Spleen (tissue), 13 donors: ENCODE results near the gene DUSP6. TPM values are rescaled to one million over a fixed set of nuclear protein-coding genes. Genes with fewer than 3 reads are reported as not detected.

Source experiments
- DNase-seq: peaks from one replicate; pipeline ENCODE4 v3.0.0-alpha.2; 2020
- H3K27ac ChIP-seq, 8 donors: fragments of 200-600 bp; sonication (generic) in 7 of 8; 1 replicate in 4 of 8; 2 replicates in 4 of 8; pipeline versions ENCODE4 v1.5.0 to v1.8.0; 2016 to 2021; ENCODE audit warnings: inconsistent platforms in 4 of 8, mild to moderate bottlenecking in 4 of 8, moderate library complexity in 1 of 8
- H3K27me3 ChIP-seq, 7 donors: fragments of 200-600 bp; sonication (generic) in 6 of 7; replicated peaks in 1 of 7; 1 replicate in 4 of 7; 2 replicates in 3 of 7; pipeline versions ENCODE4 v1.5.0 to v1.8.0; 2016 to 2021; ENCODE audit warnings: inconsistent platforms in 3 of 7, mild to moderate bottlenecking in 1 of 7
- H3K36me3 ChIP-seq, 6 donors: fragments of 200-600 bp; sonication (generic) in 5 of 6; 1 replicate in 4 of 6; 2 replicates in 2 of 6; pipeline versions ENCODE4 v1.5.0 to v1.8.0; 2016 to 2021; ENCODE audit warnings: inconsistent platforms in 2 of 6
- H3K4me1 ChIP-seq, 6 donors: fragments of 200-600 bp; sonication (generic) in 5 of 6; 1 replicate in 3 of 6; 2 replicates in 3 of 6; pipeline versions ENCODE4 v1.5.0 to v1.8.0; 2016 to 2021; ENCODE audit warnings: inconsistent platforms in 3 of 6
- H3K4me3 ChIP-seq, 8 donors: fragments of 200-600 bp; sonication (generic) in 7 of 8; 1 replicate in 4 of 8; 2 replicates in 4 of 8; pipeline versions ENCODE4 v1.5.0 to v1.8.0; 2016 to 2021; ENCODE audit warnings: inconsistent platforms in 4 of 8, mild to moderate bottlenecking in 4 of 8, moderate library complexity in 2 of 8
- H3K9me3 ChIP-seq, 8 donors: fragments of 200-600 bp; sonication (generic) in 7 of 8; 1 replicate in 4 of 8; 2 replicates in 4 of 8; pipeline versions ENCODE4 v1.5.0 to v1.8.0; 2016 to 2021; ENCODE audit warnings: inconsistent platforms in 4 of 8
- POLR2A ChIP-seq, 3 donors: fragments of 450-650 bp; IDR thresholded peaks; one replicate each; pipeline ENCODE4 v1.5.1; 2017; ENCODE audit warnings: antibody characterized with exemption in 3 of 3, mild to moderate bottlenecking in 1 of 3
- POLR2AphosphoS5 ChIP-seq, 3 donors: sonication (generic); formaldehyde crosslinking; IDR thresholded peaks; one replicate each; pipeline ENCODE4 v1.5.1; 2017; ENCODE audit warnings: antibody characterized with exemption in 3 of 3
- WGBS, 5 donors: extraction: QIAGEN DNeasy Blood & Tissue Kit in 3 of 5; methylation state at CpG; one replicate each; pipeline versions ENCODE4 v1.1.5 to v1.1.7; 2013 to 2018; 5-methylcytosine and 5-hydroxymethylcytosine counted together
- intact Hi-C: fragments of 100-400 bp; cut with DNase I; formaldehyde crosslinking; loops from one replicate; pipeline ENCODE4 v1.15.0; 2023; ENCODE audit warnings: low total_unique reads
- long read RNA-seq, 2 donors: transcript quantifications; one replicate each; lab custom pipeline, GENCODE V29; 2026
- polyA plus RNA-seq, 3 donors: library from polyadenylated mRNA; stranded (reverse); fragments of 200-250 nt; gene quantifications; one replicate each; pipeline ENCODE4 v1.2.1, GENCODE V29; 2013
- total RNA-seq, 7 donors: library from RNA; depleted of rRNA in 3 of 7; stranded (reverse); fragments of >200 nt in 3 of 7; fragmentation: NEBNext Ultra II Directional in 4 of 7; extraction: Animal tissue kit (Norgen Biotek cat#: 25700) in 4 of 7; gene quantifications; one replicate each; pipeline versions ENCODE4 v1.1.0 to v1.2.1, GENCODE V29; 2016 to 2021
- TF ChIP-seq, protein P1 (sequence below), 11 experiments: fragments of 200-600 bp in 7 of 11; fragments of 450-650 bp in 4 of 11; sonication (generic) in 4 of 11; IDR thresholded peaks in 8 of 11; conservative IDR thresholded peaks in 3 of 11; 1 replicate in 7 of 11; 2 replicates in 4 of 11; pipeline versions ENCODE4 v1.4.0 to v1.8.0; 2016 to 2021; ENCODE audit warnings: antibody characterized with exemption in 11 of 11, inconsistent platforms in 4 of 11, mild to moderate bottlenecking in 1 of 11
- donor health status: healthy with polysubstance abuse.
- donor health status: DM: no; HTN: no; CAD: no; lungs with moderate emphysema.
- donor health status: DM: no; HTN: no; CAD: no.
- donor health status: Bipolar disorder and iron deficiency.
- donor health status: healthy.
- donor health status: DM: no; HTN: no; CAD: no.
- donor health status: DM: yes; HTN: yes; CAD: no.

The DUSP6 gene, protein sequence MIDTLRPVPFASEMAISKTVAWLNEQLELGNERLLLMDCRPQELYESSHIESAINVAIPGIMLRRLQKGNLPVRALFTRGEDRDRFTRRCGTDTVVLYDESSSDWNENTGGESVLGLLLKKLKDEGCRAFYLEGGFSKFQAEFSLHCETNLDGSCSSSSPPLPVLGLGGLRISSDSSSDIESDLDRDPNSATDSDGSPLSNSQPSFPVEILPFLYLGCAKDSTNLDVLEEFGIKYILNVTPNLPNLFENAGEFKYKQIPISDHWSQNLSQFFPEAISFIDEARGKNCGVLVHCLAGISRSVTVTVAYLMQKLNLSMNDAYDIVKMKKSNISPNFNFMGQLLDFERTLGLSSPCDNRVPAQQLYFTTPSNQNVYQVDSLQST
- total RNA-seq (100 to 1,000 TPM; 104 to 193 (median 143) TPM), polyA plus RNA-seq (10 to 100 TPM; 34.7 to 43.0 (median 35.1) TPM)
- long read RNA-seq, donor 1, full-length matches to known transcripts = 101 of 134 reads
- long read RNA-seq, donor 1, partial matches to known transcripts = 33 of 134 reads
- long read RNA-seq, donor 1, other reads (novel, unspliced or antisense) = 0 of 134 reads
- long read RNA-seq, donor 2, full-length matches to known transcripts = 56 of 61 reads
- long read RNA-seq, donor 2, partial matches to known transcripts = 5 of 61 reads
- long read RNA-seq, donor 2, other reads (novel, unspliced or antisense) = 0 of 61 reads

DNA sequence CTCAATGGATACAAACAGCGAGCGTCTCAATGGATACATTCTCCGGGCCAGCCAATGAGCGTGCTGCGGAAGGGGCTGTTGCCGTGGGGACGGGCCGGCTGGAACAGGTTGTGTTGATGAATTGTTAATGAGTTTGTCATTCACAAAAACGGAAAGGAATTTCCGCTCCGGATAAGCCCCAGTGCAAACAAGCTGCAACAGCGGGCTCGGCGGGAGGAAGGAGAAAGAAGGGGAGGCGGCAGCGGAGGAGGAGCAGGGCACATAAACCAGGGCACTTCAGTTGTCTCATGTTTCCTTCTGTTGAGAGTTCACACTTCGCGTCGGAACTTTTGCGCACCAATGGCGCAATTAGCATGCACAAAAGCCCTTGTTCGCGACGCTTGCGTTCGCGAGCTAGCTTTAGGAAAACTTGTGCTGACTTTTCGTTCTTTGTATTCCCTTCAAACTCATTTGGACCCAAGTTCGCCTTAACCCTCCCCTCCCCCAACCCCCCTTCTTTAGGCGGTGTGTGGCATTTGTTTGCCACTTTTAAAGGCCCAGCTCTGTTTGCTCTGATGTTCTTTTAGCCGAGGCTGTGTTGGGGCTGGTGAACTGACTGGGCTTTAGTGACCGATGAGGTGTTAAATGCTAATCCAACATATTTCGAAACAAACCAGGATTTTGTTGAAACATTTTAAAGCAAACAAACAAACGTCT lies at the start of gene DUSP6:
TSS of gene DUSP6 (minus strand) at position 10 of the 696 bp plus-strand sequence. CDS start 462 bp downstream, outside the sequence.
- peaks cover 18 to 87% (median 62%) of the 10 kb centered on the region in 6 donors for H3K4me1 ChIP-seq
- intact Hi-C loops = loop anchor here (5.0 to 10.0 kb wide), 2 partner anchors 170 to 298 kb away; partner anchors contain the start of gene GALNT4
- peaks cover 0 to 31% (median 17%) of the 10 kb centered on the region in 6 donors for H3K36me3 ChIP-seq
- peak within 1 kb of the TSS; percentile 79 to 93 (median 84) for H3K4me3 ChIP-seq
- WGBS, 5 donors = 0 to 1% (median 1%) methylated on average over 34 of the region's 34 CpGs
- no peaks in the 10 kb centered on the region for H3K27me3 ChIP-seq
- no peaks in the 10 kb centered on the region for H3K9me3 ChIP-seq
- peak; percentile 98 for DNase-seq
- TF ChIP-seq POLR2A (IDR thresholded peaks at IDR 0.05) = peak in 1 of 3 donors; percentile 95
- TF ChIP-seq, protein P1, sequence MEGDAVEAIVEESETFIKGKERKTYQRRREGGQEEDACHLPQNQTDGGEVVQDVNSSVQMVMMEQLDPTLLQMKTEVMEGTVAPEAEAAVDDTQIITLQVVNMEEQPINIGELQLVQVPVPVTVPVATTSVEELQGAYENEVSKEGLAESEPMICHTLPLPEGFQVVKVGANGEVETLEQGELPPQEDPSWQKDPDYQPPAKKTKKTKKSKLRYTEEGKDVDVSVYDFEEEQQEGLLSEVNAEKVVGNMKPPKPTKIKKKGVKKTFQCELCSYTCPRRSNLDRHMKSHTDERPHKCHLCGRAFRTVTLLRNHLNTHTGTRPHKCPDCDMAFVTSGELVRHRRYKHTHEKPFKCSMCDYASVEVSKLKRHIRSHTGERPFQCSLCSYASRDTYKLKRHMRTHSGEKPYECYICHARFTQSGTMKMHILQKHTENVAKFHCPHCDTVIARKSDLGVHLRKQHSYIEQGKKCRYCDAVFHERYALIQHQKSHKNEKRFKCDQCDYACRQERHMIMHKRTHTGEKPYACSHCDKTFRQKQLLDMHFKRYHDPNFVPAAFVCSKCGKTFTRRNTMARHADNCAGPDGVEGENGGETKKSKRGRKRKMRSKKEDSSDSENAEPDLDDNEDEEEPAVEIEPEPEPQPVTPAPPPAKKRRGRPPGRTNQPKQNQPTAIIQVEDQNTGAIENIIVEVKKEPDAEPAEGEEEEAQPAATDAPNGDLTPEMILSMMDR (IDR thresholded peaks at IDR 0.05 in 8 of 11, conservative IDR thresholded peaks at IDR 0.05 in 3 of 11) = peak in 3 of 11 experiments; percentile 0 to 32 (median 27)
- peak; percentile 93 to 100 (median 99) for TF ChIP-seq POLR2AphosphoS5 (IDR thresholded peaks at IDR 0.05)
- peak within 1 kb of the TSS; percentile 97 to 100 (median 98) for H3K27ac ChIP-seq

DNA sequence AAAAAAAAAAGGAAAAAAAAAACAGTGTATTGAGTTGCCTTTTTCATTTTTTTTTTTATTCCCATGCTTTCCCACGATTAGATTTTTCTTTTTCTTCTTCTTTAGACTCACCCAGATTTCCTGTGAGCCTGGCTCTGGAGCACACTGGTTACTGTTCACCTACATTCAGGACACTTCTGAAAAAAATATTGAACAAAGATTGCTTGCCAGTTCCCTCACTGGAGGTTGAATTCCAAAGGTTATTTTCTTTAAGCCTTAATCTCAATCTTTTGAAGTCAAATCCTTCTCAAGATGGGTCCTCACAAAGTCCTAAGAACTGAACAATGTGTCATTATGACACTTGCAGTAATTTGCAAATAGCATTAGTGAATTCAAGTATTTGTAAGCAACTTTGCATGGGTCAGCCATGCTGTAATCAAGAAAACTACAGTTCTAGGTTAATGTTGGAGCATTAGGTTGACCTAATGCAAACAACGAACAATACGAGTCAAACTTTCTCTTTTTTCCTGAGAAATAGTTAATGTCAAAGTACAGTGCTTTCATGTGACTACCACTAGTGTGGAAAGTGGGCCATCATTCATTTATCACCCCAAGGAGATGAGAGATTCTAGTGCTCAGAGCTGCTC lies 49.2 kb upstream of the DUSP6 start:
- Histone ChIP-seq H3K36me3 (no peaks in the 10 kb centered on the region), H3K27me3 (no peaks in the 10 kb centered on the region), H3K4me1 (peaks cover 0 to 18% (median 9%) of the 10 kb centered on the region in 6 donors), H3K9me3 (no peaks in the 10 kb centered on the region), H3K4me3 (no peak overlapping the region), H3K27ac (no peak overlapping the region)
- WGBS, 5 donors = 85 to 97% (median 92%) methylated on average over 3 of the region's 3 CpGs
- no peak for DNase-seq
- TF ChIP-seq POLR2AphosphoS5 (IDR thresholded peaks at IDR 0.05) = no peak
- TF ChIP-seq POLR2A (IDR thresholded peaks at IDR 0.05) = no peak
- TF ChIP-seq, protein P1 (IDR thresholded peaks at IDR 0.05 in 8 of 11, conservative IDR thresholded peaks at IDR 0.05 in 3 of 11) = no peak
- intact Hi-C loops = no loop called here

DNA sequence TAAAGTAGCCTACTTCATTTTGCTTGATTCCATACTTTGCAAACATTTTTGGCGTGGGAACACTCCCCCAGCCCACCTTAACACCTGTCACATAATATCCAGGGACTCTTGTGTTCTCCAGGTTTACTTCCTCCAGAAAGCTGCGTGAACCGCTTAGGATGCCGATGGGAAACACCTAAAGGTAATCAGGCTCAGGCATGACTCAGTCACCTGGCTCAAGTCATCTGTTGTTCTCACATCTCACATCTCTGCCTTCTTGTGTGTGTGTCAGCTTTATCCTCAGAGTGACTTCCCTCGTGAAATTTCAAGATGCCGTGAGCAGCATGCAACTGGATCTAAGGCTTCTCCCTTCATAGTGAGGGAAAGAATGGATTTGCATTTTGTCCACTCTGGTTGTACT lies 48.1 kb upstream of the DUSP6 start:
- Histone ChIP-seq H3K4me1 (peaks cover 0 to 18% (median 9%) of the 10 kb centered on the region in 6 donors), H3K9me3 (no peaks in the 10 kb centered on the region), H3K36me3 (no peaks in the 10 kb centered on the region), H3K4me3 (no peak overlapping the region), H3K27me3 (no peaks in the 10 kb centered on the region), H3K27ac (no peak overlapping the region)
- no peak for TF ChIP-seq POLR2AphosphoS5 (IDR thresholded peaks at IDR 0.05)
- TF ChIP-seq, protein P1 (IDR thresholded peaks at IDR 0.05 in 8 of 11, conservative IDR thresholded peaks at IDR 0.05 in 3 of 11) = no peak
- TF ChIP-seq POLR2A (IDR thresholded peaks at IDR 0.05) = no peak
- intact Hi-C loops = no loop called here
- no peak for DNase-seq
- 93 to 99% (median 96%) methylated on average over 6 of the region's 6 CpGs for WGBS, 5 donors
